H1 (cell line): ENCODE data around the gene PPP2R2B. TPM values are rescaled to one million over a fixed set of nuclear protein-coding genes. Genes with fewer than 3 reads are reported as not detected.

ENCODE experiments used
- CTCF ChIA-PET: fragments of 300-600 bp; sonication (Branson Sonifier 250); formaldehyde crosslinking; loops from one replicate; lab custom pipeline; 2021; ENCODE audit not compliant: partially characterized antibody; lab: Charles Lee
- POLR2A ChIA-PET: fragments of 300-600 bp; sonication (Branson Sonifier 250); formaldehyde crosslinking; loops from one replicate; lab custom pipeline; 2021; ENCODE audit warnings: inconsistent platforms; ENCODE audit not compliant: partially characterized antibody; lab: Charles Lee
- DNase-seq, 2 experiments: peaks; one replicate each; pipeline versions ENCODE4 v3.0.0 to v3.0.0-alpha.2; 2010 to 2022; ENCODE audit warnings: low spot score in 2 of 2, low read depth in 1 of 2, mixed read lengths in 1 of 2
- FAIRE-seq: peaks from 2 replicates; lab custom pipeline; 2011; peaks lifted over from hg19 to GRCh38; lab: Jason Lieb, UNC
- H2AFZ ChIP-seq: 2 replicates; pipeline ENCODE4 v1.8.1; 2012; ENCODE audit warnings: low read length, inconsistent platforms
- H2AK5ac ChIP-seq: 2 replicates; pipeline ENCODE4 v1.6.1; 2013; ENCODE audit warnings: low read depth, low read length
- H2BK120ac ChIP-seq: replicated peaks from 2 replicates; pipeline ENCODE3; 2013; ENCODE audit warnings: low read depth, low read length, inconsistent platforms
- H2BK12ac ChIP-seq: 2 replicates; pipeline ENCODE4 v1.6.1; 2013; ENCODE audit warnings: low read depth, low read length
- H2BK15ac ChIP-seq: 2 replicates; pipeline ENCODE4 v1.6.1; 2013; ENCODE audit warnings: low read length
- H2BK20ac ChIP-seq: 2 replicates; pipeline ENCODE4 v1.6.1; 2013; ENCODE audit warnings: low read length
- H2BK5ac ChIP-seq: 2 replicates; pipeline ENCODE4 v1.6.1; 2013; ENCODE audit warnings: low read depth, low read length
- H3K14ac ChIP-seq: 2 replicates; pipeline ENCODE4 v1.6.1; 2013; ENCODE audit warnings: inconsistent platforms; ENCODE audit not compliant: insufficient read length
- H3K18ac ChIP-seq: 2 replicates; pipeline ENCODE4 v1.6.1; 2013; ENCODE audit warnings: low read length; ENCODE audit errors: extremely low read depth
- H3K23ac ChIP-seq: 2 replicates; pipeline ENCODE4 v1.6.1; 2013; ENCODE audit warnings: inconsistent platforms; ENCODE audit not compliant: insufficient read length
- H3K23me2 ChIP-seq: 2 replicates; pipeline ENCODE4 v1.6.1; 2013; ENCODE audit warnings: low read depth, low read length
- H3K27ac ChIP-seq: 2 replicates; pipeline ENCODE4 v1.6.1; 2011; ENCODE audit warnings: low read depth, low read length, inconsistent platforms
- H3K27me3 ChIP-seq, 4 experiments: replicated peaks in 1 of 4; 1 replicate in 1 of 4; 2 replicates in 3 of 4; pipeline versions ENCODE4 v1.6.1 to v1.8.1; 2011 to 2013; ENCODE audit warnings: low read length in 3 of 4, mild to moderate bottlenecking in 3 of 4, inconsistent platforms in 2 of 4, mixed read lengths in 2 of 4, moderate library complexity in 1 of 4; ENCODE audit not compliant: control insufficient read depth in 3 of 4, insufficient read depth in 3 of 4; ENCODE audit errors: extremely low read depth in 1 of 4
- H3K36me3 ChIP-seq, 4 experiments: 2 replicates each; pipeline versions ENCODE4 v1.6.1 to v1.8.1; 2011 to 2013; ENCODE audit warnings: mild to moderate bottlenecking in 4 of 4, low read length in 3 of 4, moderate library complexity in 2 of 4, control low read depth in 1 of 4, inconsistent platforms in 1 of 4; ENCODE audit not compliant: insufficient read depth in 4 of 4, control insufficient read depth in 2 of 4
- H3K4ac ChIP-seq: replicated peaks from 2 replicates; pipeline ENCODE3; 2013; ENCODE audit warnings: low read length, low read depth, mixed read lengths, inconsistent platforms; ENCODE audit not compliant: insufficient read length
- H3K4me1 ChIP-seq, 4 experiments: replicated peaks in 1 of 4; 1 replicate in 1 of 4; 2 replicates in 3 of 4; pipeline versions ENCODE4 v1.6.1 to v1.8.1; 2011 to 2013; ENCODE audit warnings: low read length in 3 of 4, inconsistent platforms in 2 of 4, mixed read lengths in 1 of 4; ENCODE audit not compliant: insufficient read depth in 4 of 4, control insufficient read depth in 3 of 4
- H3K4me2 ChIP-seq, 2 experiments: 2 replicates each; pipeline versions ENCODE4 v1.6.1 to v1.8.1; 2011 to 2013; ENCODE audit warnings: low read depth in 2 of 2, low read length in 2 of 2, control low read depth in 1 of 2, inconsistent platforms in 1 of 2, mild to moderate bottlenecking in 1 of 2; ENCODE audit not compliant: insufficient read depth in 1 of 2
- H3K4me3 ChIP-seq, 4 experiments: fragments of 200-600, 300-600 bp in 1 of 4; sonication (generic), shearing (Covaris generic), sonication (Bioruptor Twin) in 1 of 4; 2 replicates each; pipeline versions ENCODE4 v1.5.1 to v1.8.1; 2011 to 2016; ENCODE audit warnings: low read length in 4 of 4, low read depth in 3 of 4, control low read depth in 2 of 4, inconsistent platforms in 2 of 4, mild to moderate bottlenecking in 2 of 4, mixed read lengths in 1 of 4, moderate library complexity in 1 of 4; ENCODE audit not compliant: insufficient read depth in 2 of 4; ENCODE audit errors: extremely low read depth in 1 of 4
- H3K56ac ChIP-seq: replicated peaks from 2 replicates; pipeline ENCODE3; 2013; ENCODE audit warnings: low read depth, mild to moderate bottlenecking, mixed read lengths, low read length, inconsistent platforms; ENCODE audit not compliant: insufficient read length
- H3K79me1 ChIP-seq: 2 replicates; pipeline ENCODE4 v1.6.1; 2013; ENCODE audit warnings: low read depth, low read length, control low read depth
- H3K79me2 ChIP-seq, 2 experiments: 2 replicates each; pipeline versions ENCODE4 v1.6.1 to v1.8.1; 2012 to 2013; ENCODE audit warnings: low read length in 2 of 2, mild to moderate bottlenecking in 2 of 2, inconsistent platforms in 1 of 2; ENCODE audit not compliant: insufficient read depth in 2 of 2, control insufficient read depth in 1 of 2
- H3K9ac ChIP-seq, 4 experiments: replicated peaks in 1 of 4; 1 replicate in 1 of 4; 2 replicates in 3 of 4; pipeline versions ENCODE4 v1.6.1 to v1.8.1; 2011 to 2013; ENCODE audit warnings: low read depth in 3 of 4, low read length in 3 of 4, control low read depth in 2 of 4, mild to moderate bottlenecking in 2 of 4, moderate library complexity in 2 of 4, inconsistent platforms in 1 of 4; ENCODE audit errors: extremely low read depth in 1 of 4
- H3K9me3 ChIP-seq, 2 experiments: 2 replicates each; pipeline versions ENCODE4 v1.6.1 to v1.8.1; 2012 to 2013; ENCODE audit warnings: mild to moderate bottlenecking in 2 of 2, moderate library complexity in 2 of 2, control low read depth in 1 of 2, inconsistent platforms in 1 of 2, low read depth in 1 of 2, low read length in 1 of 2, mixed read lengths in 1 of 2; ENCODE audit not compliant: insufficient read depth in 2 of 2
- H4K20me1 ChIP-seq, 2 experiments: replicated peaks in 1 of 2; 2 replicates each; pipeline versions ENCODE3 to v1.8.1; 2011 to 2013; ENCODE audit warnings: inconsistent platforms in 2 of 2, low read length in 2 of 2, mild to moderate bottlenecking in 1 of 2; ENCODE audit not compliant: insufficient read depth in 2 of 2, control insufficient read depth in 1 of 2
- H4K5ac ChIP-seq: 2 replicates; pipeline ENCODE4 v1.6.1; 2013; ENCODE audit warnings: low read length, low read depth, mixed read lengths, inconsistent platforms; ENCODE audit not compliant: insufficient read length
- H4K8ac ChIP-seq: 2 replicates; pipeline ENCODE4 v1.8.0; 2013; ENCODE audit warnings: mild to moderate bottlenecking, moderate library complexity, low read length, inconsistent platforms; ENCODE audit not compliant: insufficient read depth; ENCODE audit errors: extremely low read depth
- H4K91ac ChIP-seq: replicated peaks from 2 replicates; pipeline ENCODE3; 2013; ENCODE audit warnings: low read length, mixed read lengths, inconsistent platforms; ENCODE audit not compliant: insufficient read length
- BACH1 ChIP-seq: IDR thresholded peaks from 2 replicates; pipeline ENCODE4 v1.6.1; 2012; ENCODE audit warnings: low read length, improper control_type of control experiment
- CBX5 ChIP-seq: fragments of 300-800, 300-1000 bp; sonication (generic); IDR thresholded peaks from 2 replicates; pipeline ENCODE4 v1.7.1; 2016; ENCODE audit warnings: antibody characterized with exemption, low read length, low read depth
- CHD2 ChIP-seq: IDR thresholded peaks from 2 replicates; pipeline ENCODE4 v1.6.1; 2012; ENCODE audit warnings: low read length, improper control_type of control experiment
- FOSL1 ChIP-seq: IDR thresholded peaks from 2 replicates; pipeline ENCODE4 v1.6.1; 2011; ENCODE audit warnings: mild to moderate bottlenecking, low read depth, low read length, moderate library complexity; ENCODE audit not compliant: insufficient read depth
- HDAC2 ChIP-seq, 2 experiments: fragments of 300-600 bp in 1 of 2; sonication (generic) in 1 of 2; IDR thresholded peaks; 2 replicates each; pipeline ENCODE4 v1.6.1; 2011 to 2012; ENCODE audit warnings: low read depth in 2 of 2, low read length in 2 of 2, mild to moderate bottlenecking in 2 of 2, moderate library complexity in 2 of 2, borderline replicate concordance in 1 of 2, inconsistent platforms in 1 of 2
- HDAC6 ChIP-seq: IDR thresholded peaks from one replicate; pipeline ENCODE4 v1.7.1; 2012; ENCODE audit warnings: low read depth, mild to moderate bottlenecking, inconsistent platforms, low read length, moderate library complexity
- NRF1 ChIP-seq: IDR thresholded peaks from 2 replicates; pipeline ENCODE4 v1.6.1; 2011; ENCODE audit warnings: mild to moderate bottlenecking, low read depth, low read length, improper control_type of control experiment
- PHF8 ChIP-seq: fragments of 200-600 bp; sonication (generic); conservative IDR thresholded peaks from 2 replicates; pipeline ENCODE4 v1.7.1; 2012; ENCODE audit warnings: low read depth, mild to moderate bottlenecking, inconsistent platforms, low read length, moderate library complexity
- RAD21 ChIP-seq, 2 experiments: IDR thresholded peaks in 1 of 2; conservative IDR thresholded peaks in 1 of 2; 2 replicates each; pipeline ENCODE4 v1.6.1; 2011; ENCODE audit warnings: low read depth in 2 of 2, low read length in 2 of 2, improper control_type of control experiment in 1 of 2, inconsistent platforms in 1 of 2, mild to moderate bottlenecking in 1 of 2, moderate library complexity in 1 of 2
- SIX5 ChIP-seq: IDR thresholded peaks from 2 replicates; pipeline ENCODE4 v1.6.1; 2011; ENCODE audit warnings: mild to moderate bottlenecking, low read depth, low read length
- TBP ChIP-seq: IDR thresholded peaks from 2 replicates; pipeline ENCODE4 v1.6.1; 2011; ENCODE audit warnings: low read depth, low read length, improper control_type of control experiment
- TCF12 ChIP-seq: IDR thresholded peaks from 2 replicates; pipeline ENCODE4 v1.6.1; 2011; ENCODE audit warnings: low read depth, mild to moderate bottlenecking, low read length
- YY1 ChIP-seq: IDR thresholded peaks from 2 replicates; pipeline ENCODE4 v1.6.1; 2011; ENCODE audit warnings: low read depth, mild to moderate bottlenecking, low read length
- ZNF274 ChIP-seq: IDR thresholded peaks from 2 replicates; pipeline ENCODE4 v1.7.0; 2012; ENCODE audit warnings: low read length, borderline replicate concordance; ENCODE audit errors: extremely low read depth
- WGBS, 2 experiments: shearing (Covaris generic) in 1 of 2; methylation state at CpG; one replicate each; pipeline versions ENCODE4 v1.1.6 to v1.1.7; 2013 to 2015; ENCODE audit warnings: low lambda C conversion rate in 2 of 2, mixed read lengths in 2 of 2, inconsistent platforms in 1 of 2, low coverage in 1 of 2, missing lambda C conversion rate in 1 of 2; ENCODE audit not compliant: insufficient replicate concordance in 2 of 2, insufficient coverage in 1 of 2, insufficient read length in 1 of 2; ENCODE audit errors: extremely low coverage in 1 of 2, missing lambda C conversion rate in 1 of 2; 5-methylcytosine and 5-hydroxymethylcytosine counted together
- polyA plus RNA-seq, 7 experiments: library from polyadenylated mRNA; depleted of rRNA in 3 of 7; stranded (reverse) in 5 of 7; unstranded in 2 of 7; fragments of >200 nt in 5 of 7; fragments of 200-250 nt in 2 of 7; gene quantifications; 1 replicate in 5 of 7; 2 replicates in 1 of 7; 4 replicates in 1 of 7; pipeline versions ENCODE4 v1.2.1 to v1.2.3, GENCODE V29; 2011 to 2013; ENCODE audit warnings: missing spikeins in 2 of 7, mixed read lengths in 2 of 7
- total RNA-seq: library from RNA; stranded (reverse); fragmentation: NEBNext Ultra II Directional; extraction: Animal tissue kit (Norgen Biotek cat#: 25700); gene quantifications from 2 replicates; pipeline ENCODE4 v1.2.1, GENCODE V29; 2021

PPP2R2B gene
- total and polyA plus RNA-seq, 2 of the 8 experiments (the other 6 are each of a cell fraction or from before 2014, with no cell fraction given) = 21.1 to 37.1 TPM

- Histone ChIP-seq H2AFZ (peak overlapping the region; percentile 24; the same call in 1 of the 2 replicates), H3K4me3 (no peak overlapping the region), H3K4ac (no peak overlapping the region), H3K23ac (no peak overlapping the region), H2BK5ac (no peak overlapping the region), H3K18ac (no peak overlapping the region), H4K91ac (no peak overlapping the region), H3K36me3 (no peaks in the 10 kb centered on the region), H2BK20ac (no peak overlapping the region), H3K79me1 (no peaks in the 10 kb centered on the region), H3K4me1 (peaks cover 0 to 5% (median under 1%) of the 10 kb centered on the region in 4 experiments; a peak in 2 of 7 replicates), H2BK12ac (no peak overlapping the region; the same call in none of the 2 replicates), H3K9ac (no peak overlapping the region), H3K23me2 (no peaks in the 10 kb centered on the region), H3K4me2 (no peak overlapping the region), H2BK15ac (no peak overlapping the region; the same call in 1 of the 2 replicates), H3K56ac (no peak overlapping the region), H4K5ac (no peak overlapping the region), H3K79me2 (no peaks in the 10 kb centered on the region), H2BK120ac (no peak overlapping the region), H4K20me1 (no peaks in the 10 kb centered on the region), H2AK5ac (no peak overlapping the region; the same call in 1 of the 2 replicates), H3K9me3 (no peaks in the 10 kb centered on the region), H3K14ac (no peak overlapping the region), H3K27ac (no peak overlapping the region), H3K27me3 (no peaks in the 10 kb centered on the region), H4K8ac (no peak overlapping the region)
- FAIRE-seq (no peak), DNase-seq (no peak)
- ChIA-PET CTCF (interaction anchor here (1.6 to 10.7 kb wide), 3 partner anchors 10 to 13 kb away, joined by 7 to 78 read pairs (median 7); no protein-coding TSS in a partner anchor), POLR2A (no interaction called here)
- WGBS, 2 experiments = 88% methylated on average over 7 of the region's 7 CpGs; no CpG with 5 or more reads in 1 of the 2 experiments
- TF ChIP-seq HDAC2 (IDR thresholded peaks at IDR 0.05; ENCODE audit: borderline replicate concordance in 1 of 2, low read depth in 2 of 2, low read length in 2 of 2) = no peak
- TF ChIP-seq BACH1 = no peak
- no peak for TF ChIP-seq NRF1
- no peak for TF ChIP-seq RAD21 (IDR thresholded peaks at IDR 0.05 in 1 of 2, conservative IDR thresholded peaks at IDR 0.05 in 1 of 2; ENCODE audit: low read depth in 2 of 2, low read length in 2 of 2)
- no peak for TF ChIP-seq TBP
- TF ChIP-seq ZNF274 = no peak
- no peak for TF ChIP-seq CBX5
- TF ChIP-seq CHD2 = no peak
- no peak for TF ChIP-seq PHF8
- TF ChIP-seq FOSL1 = no peak
- no peak for TF ChIP-seq YY1
- TF ChIP-seq SIX5 = no peak
- TF ChIP-seq HDAC6 = no peak
- no peak for TF ChIP-seq TCF12
Measured at GRCh38 chr5:146920351-146920881, 41.9 kb upstream of the PPP2R2B start.
